GM21717 (cell line): ENCODE data around the gene KRT81.
"Not testable (repeated sequence)": the region's sequence is repeated elsewhere in the genome, so short reads cannot be mapped to it uniquely, and the experiment has no call there.

Experiments
- ATAC-seq: cut with Tn5 transposase; IDR thresholded peaks from one replicate; pipeline ENCODE4 v1.9.1; 2021; ENCODE audit warnings: mild to moderate bottlenecking, moderate library complexity; ENCODE audit not compliant: unreplicated experiment

The KRT81 gene

DNA sequence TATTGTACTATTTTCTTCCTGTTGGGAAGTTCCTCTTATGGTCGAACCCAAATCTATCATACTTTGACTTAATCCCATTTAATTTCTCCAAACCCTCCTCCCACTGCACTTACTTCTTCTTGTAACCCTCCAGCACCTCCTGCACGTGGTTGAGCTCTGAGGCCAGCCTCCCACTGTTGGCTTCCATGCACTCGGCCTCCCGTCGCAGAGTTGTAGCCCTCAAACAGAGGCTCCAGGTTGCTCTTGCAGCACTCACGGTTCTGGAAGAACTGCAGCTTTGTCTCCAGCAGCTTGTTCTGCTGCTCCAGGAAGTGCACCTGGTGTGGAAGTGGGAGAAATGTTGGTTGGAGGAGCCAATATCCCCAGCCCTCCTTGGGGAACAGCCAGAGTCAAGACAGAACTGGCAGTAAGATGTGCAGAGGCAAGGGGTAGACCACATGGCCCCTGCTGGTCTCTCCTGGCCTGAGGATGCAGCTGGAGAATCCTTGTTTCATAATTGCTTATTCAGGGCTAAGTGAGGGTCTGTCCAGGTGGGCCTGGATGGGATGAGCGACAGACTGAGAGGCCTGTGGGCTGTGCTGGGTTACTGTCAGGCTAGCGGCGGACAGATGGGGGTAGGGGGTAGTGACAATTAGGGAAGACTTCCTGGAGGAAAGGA lies 35.3 kb downstream of the KRT81 start:
- no peak for ATAC-seq

DNA sequence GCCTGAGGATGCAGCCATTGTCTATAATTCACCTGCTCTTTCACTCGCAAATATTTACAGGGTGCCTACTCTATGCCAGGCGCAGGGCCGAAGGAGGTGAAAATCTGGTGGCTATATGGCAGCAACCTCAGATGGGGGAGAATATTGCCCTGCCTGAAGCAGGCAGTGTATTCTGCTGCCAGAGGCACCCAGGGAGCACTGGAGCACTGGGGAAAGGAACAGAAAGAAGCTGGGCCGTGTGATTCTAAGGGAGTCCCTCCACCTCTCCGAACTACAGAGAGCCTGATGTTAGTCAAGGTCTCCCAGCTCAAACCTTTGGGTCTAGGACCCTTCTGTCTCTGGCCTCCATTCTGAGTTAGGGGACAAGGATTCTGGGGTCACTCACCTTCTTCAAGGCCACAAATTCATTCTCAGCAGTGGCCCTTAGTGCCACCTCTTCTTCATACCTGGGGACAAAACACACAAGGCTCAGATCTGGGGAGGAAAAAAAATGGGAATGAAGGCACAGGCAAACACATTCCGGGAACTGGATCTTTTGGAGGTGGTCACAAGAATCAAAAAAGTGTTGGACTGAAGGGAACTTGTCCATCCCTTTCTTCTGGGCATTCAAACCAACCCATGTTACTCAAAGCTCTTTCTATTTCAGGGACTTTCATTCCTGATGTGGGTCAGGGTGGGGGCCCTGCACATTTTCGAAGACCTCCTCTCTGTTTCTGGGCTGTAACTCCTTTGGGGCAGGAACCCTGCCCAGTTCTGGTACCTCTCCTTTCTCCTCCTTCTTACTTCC lies 36.2 kb downstream of the KRT81 start:
- ATAC-seq: no peak

DNA sequence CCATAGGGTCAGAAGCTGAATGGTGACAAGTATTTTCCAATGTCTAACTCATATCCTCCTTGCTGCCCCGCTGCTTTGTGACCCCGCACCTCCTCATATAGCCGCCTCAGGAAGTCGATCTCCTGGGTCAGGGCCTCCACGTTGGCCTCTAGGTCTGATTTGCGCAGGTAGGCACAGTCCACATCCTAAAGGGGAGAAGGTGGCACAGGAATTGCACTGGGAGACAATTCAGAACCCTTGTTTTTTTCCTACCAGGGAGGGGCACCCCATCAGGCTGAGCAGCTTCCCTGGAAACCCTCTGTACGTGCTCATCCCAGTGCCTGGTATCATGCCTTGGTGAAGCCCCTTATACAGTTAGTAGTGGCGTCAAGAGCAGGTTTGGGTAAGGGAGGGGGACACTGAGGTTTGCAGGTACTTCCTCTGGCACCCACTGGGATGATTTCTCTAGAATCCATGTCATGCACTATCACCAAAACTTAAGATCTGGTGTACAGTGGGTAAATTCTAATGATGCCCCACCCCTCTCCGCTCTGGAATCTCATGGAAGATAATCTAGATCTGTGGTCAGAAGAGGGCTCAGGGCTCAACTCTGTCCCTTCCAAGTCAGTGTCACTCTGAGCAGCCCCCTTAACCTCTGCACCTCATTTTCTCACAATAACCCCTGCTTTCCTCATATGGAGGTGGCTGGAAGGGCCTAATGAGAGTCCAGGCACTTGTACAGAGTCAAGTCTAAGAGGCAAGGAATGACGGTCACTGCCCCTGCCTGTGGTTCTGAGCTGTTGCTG lies 37.0 kb downstream of the KRT81 start:
- no peak for ATAC-seq

DNA sequence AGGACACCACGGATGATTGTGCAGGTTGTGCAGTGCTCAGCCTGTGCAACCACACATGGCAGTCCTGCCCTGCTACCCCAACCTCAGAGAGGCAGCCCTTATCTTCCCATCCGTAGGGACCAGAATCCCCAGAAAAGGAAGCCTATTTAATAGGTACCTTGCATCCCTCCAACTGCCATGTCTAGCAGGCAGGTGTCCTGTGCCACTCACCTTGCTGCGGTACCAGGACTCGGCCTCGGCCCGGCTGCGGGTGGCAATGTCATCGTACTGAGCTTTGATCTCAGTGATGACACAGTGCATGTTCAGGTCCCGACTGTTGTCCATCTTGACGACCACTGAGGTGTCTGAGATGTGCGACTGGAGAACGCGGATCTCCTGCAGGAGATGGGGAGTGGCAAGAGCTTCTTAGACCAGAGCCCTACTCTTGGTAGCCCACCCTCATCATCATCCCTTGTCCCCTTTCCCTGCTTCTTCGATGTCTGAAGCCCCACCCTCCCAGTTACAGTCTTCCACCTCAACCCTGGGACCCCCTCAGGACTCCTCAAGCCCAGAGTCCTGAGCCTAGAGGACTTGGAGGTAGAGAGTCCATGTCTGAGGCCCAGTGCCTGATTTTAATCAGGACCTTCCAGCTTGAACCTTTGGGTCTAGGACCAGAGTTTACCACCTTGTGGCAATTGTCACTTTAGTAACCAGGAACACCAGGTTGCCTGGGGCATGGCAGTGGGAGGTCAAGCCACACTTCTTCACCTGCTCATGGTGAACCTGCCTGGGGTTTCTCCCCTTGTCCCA lies 37.7 kb downstream of the KRT81 start:
- ATAC-seq: no peak

DNA sequence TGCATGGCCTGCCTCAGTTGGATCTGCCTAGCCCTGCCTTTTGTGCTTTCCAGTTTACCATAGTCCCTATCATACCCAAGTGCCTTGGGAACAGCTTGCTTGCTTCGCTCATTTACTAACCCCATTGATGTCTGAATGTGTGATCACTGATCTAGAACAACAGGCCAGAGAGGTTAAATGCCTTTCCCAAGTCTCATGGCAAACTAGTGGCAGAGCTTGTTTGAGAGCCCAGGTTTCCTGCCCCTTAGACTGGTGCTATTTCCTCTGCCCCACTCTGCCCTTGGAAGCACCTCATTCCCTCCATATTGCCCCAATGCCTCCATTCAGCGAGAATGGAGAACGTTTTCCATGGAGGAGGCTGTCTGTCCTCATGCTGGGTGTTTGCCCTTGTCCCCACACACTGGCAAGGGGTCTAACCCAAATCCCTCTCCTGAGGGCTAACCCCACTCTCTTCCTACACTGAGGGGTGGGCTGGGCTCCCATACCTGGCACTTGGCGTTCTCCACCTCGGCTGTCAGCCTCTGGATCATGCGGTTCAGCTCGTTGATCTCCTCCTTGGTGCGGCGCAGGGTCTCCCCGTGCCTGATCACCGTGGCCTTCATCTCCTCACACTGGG lies 38.5 kb downstream of the KRT81 start:
- ATAC-seq: no peak

DNA sequence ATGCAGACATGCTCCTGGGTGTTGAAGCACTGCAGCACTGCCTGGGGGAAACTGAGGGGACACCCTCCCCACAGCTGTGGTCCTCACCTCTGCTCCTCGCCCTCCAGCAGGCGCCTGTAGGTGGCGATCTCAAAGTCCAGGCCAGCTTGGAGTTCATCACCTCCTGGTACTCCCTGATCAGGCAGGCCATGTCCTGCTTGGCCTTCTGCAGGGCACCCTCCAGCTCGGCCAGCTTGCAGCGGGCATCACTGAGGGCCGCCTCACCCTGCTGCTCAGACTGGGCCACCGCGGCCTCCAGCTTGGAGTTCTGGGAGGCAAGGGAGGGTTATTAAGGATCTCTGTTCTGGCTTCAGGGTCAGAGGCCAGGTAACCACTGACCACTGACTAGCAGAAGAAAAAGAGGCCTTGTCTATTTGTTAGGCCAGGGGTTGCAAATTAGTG lies 39.1 kb downstream of the KRT81 start:
- not testable (repeated sequence) for ATAC-seq

DNA sequence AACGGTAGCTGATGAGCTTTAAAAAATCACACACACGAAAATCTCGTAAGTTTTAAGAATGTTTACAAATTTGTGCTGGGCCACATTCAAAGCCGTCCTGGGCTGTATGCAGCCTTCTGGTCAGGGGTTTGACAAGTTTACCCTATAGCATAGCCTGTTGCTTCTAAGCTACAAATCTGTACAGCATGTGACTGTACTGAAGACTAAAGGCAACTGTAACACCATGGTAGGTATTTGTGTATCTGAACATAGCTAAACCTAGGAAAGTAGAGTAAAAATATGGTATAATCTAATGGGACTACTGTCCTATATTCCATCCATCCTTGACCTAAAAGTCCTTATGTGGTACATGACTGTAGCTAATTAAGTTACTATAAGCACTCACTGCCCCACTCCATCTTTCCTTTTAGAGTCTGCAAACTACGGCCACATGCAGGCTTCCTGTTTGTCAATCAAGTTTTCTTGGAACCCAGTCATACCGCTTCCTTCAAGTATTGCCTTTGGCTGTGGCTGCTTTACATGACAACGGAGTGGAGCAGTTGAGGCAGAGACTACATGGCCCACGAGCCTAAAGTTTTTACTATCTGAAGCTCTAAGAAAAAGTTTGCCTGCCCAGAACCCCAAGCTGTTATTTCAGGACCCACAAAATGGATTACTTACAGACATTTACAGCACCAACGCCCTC lies 39.8 kb downstream of the KRT81 start:
- no peak for ATAC-seq

DNA sequence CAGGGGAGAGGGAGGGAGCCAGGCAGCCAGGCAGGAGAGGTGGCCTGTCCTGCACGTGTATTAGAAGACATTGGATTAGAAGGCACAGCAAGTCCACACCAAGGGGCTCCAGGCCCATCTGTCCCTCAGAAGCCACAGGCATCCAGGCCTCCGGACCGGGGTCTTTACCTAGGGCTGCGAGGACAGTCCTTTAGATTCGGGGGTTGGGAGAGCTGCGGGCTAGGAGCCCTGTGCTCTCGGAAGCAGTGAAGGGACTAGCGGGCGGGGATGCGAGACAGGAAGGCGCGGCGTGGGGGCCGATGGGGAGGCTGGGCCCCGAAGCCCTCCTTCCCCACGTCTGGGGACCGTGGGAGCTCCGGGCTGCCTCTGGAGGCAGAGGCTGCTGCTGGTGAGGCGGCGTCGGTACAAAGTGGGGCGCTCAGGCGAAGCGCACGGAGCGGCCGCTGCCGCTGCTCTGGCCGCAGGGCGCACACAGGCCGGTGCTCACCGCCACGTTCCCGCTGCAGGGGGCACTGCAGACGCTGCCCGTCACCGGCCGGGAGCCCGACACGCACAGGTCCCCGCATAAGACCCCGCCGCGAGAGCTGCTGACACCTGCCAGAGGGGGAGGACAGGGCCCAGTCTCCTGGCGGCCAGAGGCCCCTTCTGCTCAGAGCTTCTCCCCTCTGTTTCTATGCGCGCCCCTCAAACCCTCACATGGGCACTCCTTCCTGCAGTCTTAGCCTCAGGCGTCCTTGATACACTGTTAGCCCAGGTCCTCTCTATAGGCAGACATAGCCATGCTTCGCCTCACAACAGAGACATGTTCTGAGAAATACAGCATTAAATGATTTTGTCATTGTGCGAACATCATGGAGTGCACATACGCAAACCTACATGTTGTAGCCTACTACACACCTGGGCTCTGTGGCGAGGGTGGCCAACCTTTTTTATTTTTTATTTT lies 41.0 kb downstream of the KRT81 start:
- no peak for ATAC-seq

DNA sequence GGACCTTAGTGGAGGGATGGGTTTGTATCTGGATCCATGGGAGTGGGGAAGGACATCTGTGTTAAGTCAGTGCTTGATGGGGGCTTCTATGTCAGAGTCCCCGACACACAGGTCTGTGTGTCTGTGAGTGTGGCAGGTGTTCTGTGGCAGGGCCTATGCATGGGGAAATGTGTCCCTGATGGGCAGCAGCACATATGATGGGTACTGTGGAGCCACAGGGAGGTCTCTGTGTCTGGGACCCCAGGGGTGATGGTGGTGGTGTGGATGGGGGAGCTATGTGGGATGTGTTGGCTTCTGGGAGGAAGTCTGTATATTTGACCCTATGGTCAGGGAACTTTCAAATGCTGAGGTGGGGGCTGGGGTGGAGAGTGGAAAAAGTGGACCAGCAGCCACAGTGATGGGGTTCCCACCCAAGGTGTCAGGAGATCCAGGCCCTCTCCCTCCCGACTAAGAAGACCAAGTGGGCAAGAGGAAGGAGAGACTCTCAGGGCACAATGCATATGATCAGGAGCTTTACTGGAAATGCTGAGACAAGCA lies 41.8 kb downstream of the KRT81 start:
- ATAC-seq: no peak

DNA sequence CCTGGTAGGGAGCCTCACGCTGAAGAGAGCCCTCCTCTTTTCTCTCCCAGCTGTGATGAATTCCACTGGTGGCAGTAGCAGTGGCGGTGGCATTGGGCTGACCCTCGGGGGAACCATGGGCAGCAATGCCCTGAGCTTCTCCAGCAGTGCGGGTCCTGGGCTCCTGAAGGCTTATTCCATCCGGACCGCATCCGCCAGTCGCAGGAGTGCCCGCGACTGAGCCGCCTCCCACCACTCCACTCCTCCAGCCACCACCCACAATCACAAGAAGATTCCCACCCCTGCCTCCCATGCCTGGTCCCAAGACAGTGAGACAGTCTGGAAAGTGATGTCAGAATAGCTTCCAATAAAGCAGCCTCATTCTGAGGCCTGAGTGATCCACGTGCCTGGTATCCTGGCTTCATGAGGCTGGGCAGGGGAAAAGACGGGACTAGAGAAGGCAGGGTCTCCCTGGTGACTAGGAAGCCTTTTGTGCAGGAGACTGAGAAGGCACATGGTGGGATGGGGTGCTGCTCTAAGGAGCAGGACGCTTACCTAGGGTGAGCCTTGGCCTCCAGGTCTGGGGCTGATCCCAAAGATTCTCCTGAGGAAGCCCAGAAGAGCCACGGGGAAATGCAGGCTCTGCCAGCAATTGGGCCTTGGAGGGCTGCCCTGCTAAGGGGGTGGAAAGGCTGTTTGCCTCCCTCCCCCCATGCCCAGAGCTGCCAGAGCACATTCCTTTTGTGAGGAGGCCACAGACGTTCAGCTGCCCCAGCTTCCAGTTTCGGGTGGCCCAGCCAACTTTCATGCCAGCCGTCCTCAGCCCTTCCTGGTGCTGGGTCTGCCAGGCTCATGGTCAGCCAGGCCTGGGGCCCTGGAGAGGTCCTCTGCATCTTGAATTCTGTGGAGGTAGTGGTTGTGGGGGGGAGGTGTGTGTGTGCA lies 42.5 kb downstream of the KRT81 start:
- ATAC-seq: no peak

DNA sequence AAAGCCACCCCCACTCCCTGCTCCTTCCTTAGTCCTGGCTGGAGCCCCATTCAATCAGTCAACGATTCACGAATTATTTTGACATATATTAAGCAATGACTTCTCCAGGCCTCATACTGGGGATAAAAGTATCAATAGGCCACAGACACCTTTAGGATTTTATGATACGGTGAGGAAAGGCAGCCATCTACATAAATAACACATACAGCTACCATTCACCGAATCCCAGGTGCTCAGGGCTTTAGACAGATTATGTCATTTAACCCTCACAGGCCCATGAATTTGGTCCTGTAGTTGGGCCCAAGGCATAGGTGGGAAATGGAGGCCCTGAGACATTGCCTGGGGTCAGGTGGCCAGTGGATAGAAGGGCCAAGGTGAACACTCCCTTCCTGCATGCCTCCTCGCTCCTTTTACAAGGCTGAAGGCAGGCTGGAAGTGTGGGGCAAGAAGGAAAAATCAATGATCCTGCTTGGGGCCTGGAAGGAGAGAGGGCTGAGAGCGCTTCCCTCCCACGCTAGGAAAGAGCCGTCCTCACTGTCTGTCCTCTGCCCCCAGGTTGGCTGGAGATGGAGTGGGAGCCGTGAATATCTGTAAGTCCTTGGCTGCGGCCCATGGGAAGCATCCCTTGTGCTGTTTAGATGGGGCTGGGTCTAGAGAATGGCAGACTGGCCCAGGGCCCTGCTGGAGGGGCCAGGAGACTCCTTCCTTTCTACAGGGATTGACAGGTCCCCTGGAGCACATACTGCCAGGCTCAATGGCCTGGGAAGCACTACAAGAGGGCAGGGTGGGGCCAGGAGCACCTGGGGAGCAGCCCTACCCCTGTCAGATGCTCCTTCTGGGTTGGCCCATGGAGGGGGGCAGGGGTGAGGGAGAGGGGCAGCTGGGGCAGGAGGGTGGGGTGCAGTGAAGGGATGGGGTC lies 43.5 kb downstream of the KRT81 start:
- ATAC-seq: no peak

DNA sequence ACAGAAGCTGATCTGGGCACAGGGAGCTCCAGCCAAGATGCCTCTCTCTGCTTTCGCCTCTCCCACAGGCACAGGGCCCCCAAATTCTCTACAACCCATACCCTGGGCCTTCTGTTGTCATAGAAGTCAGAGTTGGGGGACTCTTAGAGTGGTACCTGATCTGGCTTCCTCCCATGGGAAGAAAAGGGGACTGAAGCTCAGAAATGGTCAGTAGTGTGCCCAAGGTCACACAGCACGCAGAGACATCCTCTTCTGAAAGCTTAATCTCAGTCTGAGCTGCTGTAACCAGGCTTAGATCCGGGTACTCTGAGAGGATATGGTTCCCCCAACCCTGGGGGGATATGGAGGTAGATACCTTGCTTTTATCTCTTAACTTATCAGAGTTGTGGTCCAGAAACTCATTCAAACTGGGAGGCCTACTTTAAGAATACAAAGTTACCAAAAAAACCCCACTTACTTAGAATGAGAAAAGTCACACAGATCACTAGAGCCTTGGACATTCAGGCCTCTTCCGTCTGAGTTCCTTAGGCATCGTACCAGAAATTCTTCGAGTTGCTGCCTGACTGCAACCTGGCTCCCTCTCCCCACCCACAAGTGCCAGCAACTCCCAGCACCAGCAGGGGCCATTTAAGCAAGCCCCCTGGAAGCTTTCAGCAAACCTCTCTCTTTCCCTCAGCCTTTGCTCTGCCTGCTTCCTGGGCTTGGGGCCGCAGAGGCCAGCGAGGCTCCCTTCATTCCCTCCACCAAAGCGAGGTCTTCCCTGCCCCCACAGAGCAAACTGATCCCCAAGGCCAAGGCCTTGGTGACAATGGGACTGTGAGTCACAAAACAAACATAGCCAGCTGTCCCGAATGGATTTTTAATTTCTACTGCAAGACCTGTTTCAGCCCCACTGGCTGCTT lies 44.4 kb downstream of the KRT81 start:
- no peak for ATAC-seq

DNA sequence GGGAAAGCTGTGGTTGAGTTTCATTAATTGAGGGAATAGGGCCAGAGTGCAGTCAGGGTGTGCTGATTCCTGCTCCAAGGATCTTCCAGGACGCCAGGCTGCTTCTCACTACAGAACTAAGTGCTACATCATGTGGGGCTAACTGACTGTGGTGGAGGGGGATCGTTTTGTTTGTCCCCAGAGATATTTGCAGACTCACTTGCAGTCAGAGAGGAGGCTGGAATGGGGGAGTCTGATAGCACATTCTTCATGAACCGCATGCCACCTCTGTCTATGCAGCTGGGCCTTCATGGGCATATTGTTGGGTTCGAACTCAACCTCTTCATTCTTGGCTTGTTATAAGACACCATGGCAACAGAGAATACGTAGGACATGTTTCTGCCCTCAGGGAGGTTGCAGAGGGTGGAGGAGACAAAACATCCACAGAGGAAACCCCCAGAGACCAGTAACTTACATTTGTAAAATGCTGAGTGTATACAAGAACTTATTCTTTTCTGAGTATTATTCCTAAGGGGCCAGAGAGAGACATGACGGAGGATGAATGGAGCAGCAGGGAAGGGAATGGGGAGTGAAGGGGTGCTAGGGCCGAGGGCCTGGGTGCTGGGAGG lies 45.3 kb downstream of the KRT81 start:
- no peak for ATAC-seq

DNA sequence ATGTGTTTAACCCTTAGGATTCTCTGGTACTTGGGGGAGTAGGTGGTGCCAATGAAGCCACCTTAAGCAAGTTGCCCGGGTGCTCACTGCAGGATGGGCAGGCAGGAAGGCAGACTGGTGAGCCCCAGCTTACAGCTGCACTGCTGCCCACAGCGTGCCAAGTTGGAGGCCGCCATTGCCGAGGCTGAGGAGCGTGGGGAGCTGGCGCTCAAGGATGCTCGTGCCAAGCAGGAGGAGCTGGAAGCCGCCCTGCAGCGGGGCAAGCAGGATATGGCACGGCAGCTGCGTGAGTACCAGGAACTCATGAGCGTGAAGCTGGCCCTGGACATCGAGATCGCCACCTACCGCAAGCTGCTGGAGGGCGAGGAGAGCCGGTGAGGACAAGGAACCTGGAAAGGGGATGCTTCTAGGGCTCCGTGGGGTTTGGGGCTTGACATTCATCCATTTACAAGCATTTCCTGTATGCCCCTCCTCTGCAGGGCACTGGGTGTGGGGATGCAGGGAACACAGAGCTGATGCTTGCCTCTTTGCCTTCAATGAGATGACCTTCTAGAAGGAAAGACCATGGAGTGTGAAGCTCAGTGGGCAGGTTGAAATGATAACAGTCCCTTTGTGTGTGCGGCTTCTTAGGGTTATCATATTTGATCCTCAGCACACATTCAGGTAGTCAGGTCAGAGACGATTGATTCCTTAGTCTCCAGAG lies 45.9 kb downstream of the KRT81 start:
- ATAC-seq: no peak
